HG03565 (cell line): Measurements from ENCODE around the gene TMEM248.
"Not testable (repeated sequence)": the region's sequence is repeated elsewhere in the genome, so short reads cannot be mapped to it uniquely, and the experiment has no call there.

Source experiments
- ATAC-seq: cut with Tn5 transposase; IDR thresholded peaks from one replicate; pipeline ENCODE4 v1.9.1; 2021; ENCODE audit warnings: mild to moderate bottlenecking, moderate library complexity; ENCODE audit not compliant: unreplicated experiment

TMEM248 gene

GRCh38 chr7:66908598-66908997 is 12.4 kb upstream of the TMEM248 start:
- ATAC-seq: not testable (repeated sequence)

- ATAC-seq: no peak
Observed at GRCh38 chr7:66910789-66911188, 10.2 kb upstream of the TMEM248 start.

GRCh38 chr7:66911191-66911590 is 9.8 kb upstream of the TMEM248 start:
- ATAC-seq: not testable (repeated sequence)

GRCh38 chr7:66912195-66912594 is 8.8 kb upstream of the TMEM248 start:
- ATAC-seq: no peak

GRCh38 chr7:66913118-66914037 is 7.6 kb upstream of the TMEM248 start:
- ATAC-seq: no peak

- ATAC-seq: not testable (repeated sequence)
Observed at GRCh38 chr7:66917904-66918303, 3.1 kb upstream of the TMEM248 start.

GRCh38 chr7:66919304-66919703 is 1.7 kb upstream of the TMEM248 start:
- ATAC-seq: no peak

- no peak for ATAC-seq
Observed at GRCh38 chr7:66919704-66920103, 1.3 kb upstream of the TMEM248 start.

GRCh38 chr7:66920256-66920655 is 769 bp upstream of the TMEM248 start:
- no peak for ATAC-seq

GRCh38 chr7:66921396-66921917 is 432 bp downstream of the TMEM248 start:
- peak; percentile 13 for ATAC-seq

GRCh38 chr7:66921918-66922486 is 977 bp downstream of the TMEM248 start:
- ATAC-seq: no peak

- ATAC-seq: no peak
Observed at GRCh38 chr7:66925255-66925654, 4.2 kb downstream of the TMEM248 start.

GRCh38 chr7:66927348-66927948 is 6.4 kb downstream of the TMEM248 start:
- ATAC-seq: no peak

GRCh38 chr7:66928388-66928787 is 7.4 kb downstream of the TMEM248 start:
- ATAC-seq: no peak

- no peak for ATAC-seq
Observed at GRCh38 chr7:66929165-66929564, 8.1 kb downstream of the TMEM248 start.

- ATAC-seq: no peak
Observed at GRCh38 chr7:66929935-66930334, 8.9 kb downstream of the TMEM248 start.

GRCh38 chr7:66930341-66930740 is 9.3 kb downstream of the TMEM248 start:
- no peak for ATAC-seq

GRCh38 chr7:66933469-66933868 is 12.4 kb downstream of the TMEM248 start:
- no peak for ATAC-seq

- ATAC-seq: no peak
Observed at GRCh38 chr7:66937940-66938339, 16.9 kb downstream of the TMEM248 start.

- no peak for ATAC-seq
Observed at GRCh38 chr7:66939325-66939724, 18.3 kb downstream of the TMEM248 start.

GRCh38 chr7:66946545-66946944 is 25.5 kb downstream of the TMEM248 start:
- no peak for ATAC-seq
